HG03175 (cell line): Measurements from ENCODE around the gene RBMY1J.
"Not testable (repeated sequence)": the region's sequence is repeated elsewhere in the genome, so short reads cannot be mapped to it uniquely, and the experiment has no call there.

Experiments
- ATAC-seq: cut with Tn5 transposase; IDR thresholded peaks from one replicate; pipeline ENCODE4 v1.9.1; 2021; ENCODE audit warnings: mild to moderate bottlenecking, moderate library complexity; ENCODE audit not compliant: unreplicated experiment

RBMY1J gene

GRCh38 chrY:22403110-22403509 is at the start of gene RBMY1J:
Gene RBMY1J, plus strand, starts transcription at chrY:22403410. Its CDS starts 2,038 bp downstream, at chrY:22405448.
- ATAC-seq = not testable (repeated sequence)

DNA sequence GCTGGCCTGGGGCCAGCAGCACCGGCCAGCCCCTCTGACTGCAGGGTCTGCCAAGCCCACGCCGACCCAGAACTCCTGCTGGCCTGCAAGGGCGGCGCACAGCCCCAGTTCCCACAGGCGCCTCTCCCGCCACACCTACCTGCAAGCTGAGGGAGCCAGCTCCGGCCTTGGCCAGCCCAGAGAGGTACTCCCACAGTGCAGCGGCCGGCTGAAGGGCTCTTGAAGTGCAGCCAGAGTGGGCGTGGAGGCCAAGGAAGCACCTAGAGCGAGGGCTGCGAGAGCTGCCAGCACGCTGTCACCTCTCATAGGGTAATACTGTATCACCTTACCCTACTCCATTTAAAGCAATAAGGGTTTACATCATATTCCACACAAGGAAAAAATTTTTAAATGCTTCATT is 35.8 kb upstream of the RBMY1J start:
- ATAC-seq = no peak

- no peak for ATAC-seq
These were observed 32.6 kb upstream of the RBMY1J start for GRCh38 chrY:22370623-22371022.

- no peak for ATAC-seq
These were observed 29.7 kb upstream of the RBMY1J start for GRCh38 chrY:22373494-22373893.

DNA sequence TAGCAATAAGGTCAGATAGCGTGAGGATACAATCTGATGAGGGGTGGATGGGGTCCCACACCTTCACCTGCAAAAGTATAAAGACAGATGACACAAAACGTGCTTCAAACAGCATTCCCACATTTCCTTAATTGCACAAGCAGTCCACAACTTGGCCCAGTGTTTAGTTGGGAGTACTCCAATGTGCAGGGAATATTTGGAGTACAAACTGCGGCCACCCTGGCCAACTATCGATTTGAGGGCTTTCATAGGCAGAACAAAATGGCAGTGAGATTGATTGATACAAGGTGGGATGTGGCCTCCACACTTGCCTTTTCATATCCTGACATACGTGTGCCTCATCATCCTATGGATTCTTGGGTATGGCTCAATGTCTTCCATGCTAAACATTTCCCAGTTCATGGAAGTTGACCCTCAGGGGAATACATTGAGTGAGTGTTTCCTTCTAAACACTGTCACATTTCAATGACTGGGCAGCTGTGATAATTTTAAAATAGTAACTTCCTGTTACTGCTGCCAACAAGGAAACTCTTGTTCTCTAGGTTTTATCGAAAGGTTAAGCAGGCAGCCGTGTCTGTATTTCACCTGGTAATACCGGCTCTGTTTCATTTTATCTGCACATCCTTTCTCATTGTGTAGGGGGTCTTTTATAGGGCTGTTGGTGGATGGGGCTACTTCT is 41.6 kb downstream of the RBMY1J start:
- not testable (repeated sequence) for ATAC-seq

GRCh38 chrY:22455522-22455921 is 52.3 kb downstream of the RBMY1J start:
- ATAC-seq = not testable (repeated sequence)

DNA sequence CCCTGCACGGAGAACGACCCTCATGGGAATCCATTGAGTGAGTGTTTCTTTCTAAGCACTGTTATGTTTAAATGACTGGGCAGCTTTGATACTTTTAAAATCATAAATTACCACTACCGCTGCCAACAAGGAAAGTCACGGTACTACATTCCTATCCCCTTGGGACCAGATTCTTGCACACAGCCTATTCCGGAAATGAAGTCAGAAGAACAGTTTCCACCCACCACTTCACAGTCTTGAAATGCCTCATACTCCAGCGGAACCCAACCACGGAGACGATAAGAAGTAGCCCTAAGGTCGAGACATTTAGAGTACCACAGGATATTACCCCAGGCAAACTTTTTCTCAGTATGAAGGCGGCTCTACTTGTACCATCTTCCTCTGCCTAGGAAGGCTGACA is 58.8 kb downstream of the RBMY1J start:
- ATAC-seq = not testable (repeated sequence)
